ENCODE measurements around the gene ACOT12.

Gene ACOT12

GRCh38 chr5:81336556-81336955, 57.4 kb downstream of the ACOT12 start:
- H3K4me3 ChIP-seq (ENCODE audit: low read depth, low read length) = no peak overlapping the region
- TF ChIP-seq CTCF (IDR thresholded peaks at IDR 0.05; ENCODE audit: control insufficient read depth, extremely low read depth, insufficient read depth) = no peak
- no peak for DNase-seq (ENCODE audit: low read depth)

- TF ChIP-seq CTCF (IDR thresholded peaks at IDR 0.05; ENCODE audit: control insufficient read depth, extremely low read depth, insufficient read depth) = no peak
- no peak for DNase-seq (ENCODE audit: low read depth)
- H3K4me3 ChIP-seq (ENCODE audit: low read depth, low read length) = no peak overlapping the region
Measured at GRCh38 chr5:81335946-81336345, 58.0 kb downstream of the ACOT12 start.

- no peak overlapping the region for H3K4me3 ChIP-seq (ENCODE audit: low read depth, low read length)
- TF ChIP-seq CTCF (IDR thresholded peaks at IDR 0.05; ENCODE audit: control insufficient read depth, extremely low read depth, insufficient read depth) = no peak
- DNase-seq (ENCODE audit: low read depth) = no peak
Measured at GRCh38 chr5:81334304-81335061, 59.5 kb downstream of the ACOT12 start.

GRCh38 chr5:81326554-81326953, 67.4 kb downstream of the ACOT12 start:
- no peak overlapping the region for H3K4me3 ChIP-seq (ENCODE audit: low read depth, low read length)
- no peak for TF ChIP-seq CTCF (IDR thresholded peaks at IDR 0.05; ENCODE audit: control insufficient read depth, extremely low read depth, insufficient read depth)
- DNase-seq (ENCODE audit: low read depth) = no peak

- DNase-seq (ENCODE audit: low read depth) = no peak
- TF ChIP-seq CTCF (IDR thresholded peaks at IDR 0.05; ENCODE audit: control insufficient read depth, extremely low read depth, insufficient read depth) = no peak
- no peak overlapping the region for H3K4me3 ChIP-seq (ENCODE audit: low read depth, low read length)
Measured at GRCh38 chr5:81317536-81317935, 76.4 kb downstream of the ACOT12 start.

- no peak for TF ChIP-seq CTCF (IDR thresholded peaks at IDR 0.05; ENCODE audit: control insufficient read depth, extremely low read depth, insufficient read depth)
- DNase-seq (ENCODE audit: low read depth) = no peak
Measured at GRCh38 chr5:81316571-81316970, 77.4 kb downstream of the ACOT12 start.

GRCh38 chr5:81315830-81316229, 78.1 kb downstream of the ACOT12 start:
- DNase-seq (ENCODE audit: low read depth) = no peak
- TF ChIP-seq CTCF (IDR thresholded peaks at IDR 0.05; ENCODE audit: control insufficient read depth, extremely low read depth, insufficient read depth) = no peak
- H3K4me3 ChIP-seq (ENCODE audit: low read depth, low read length) = no peak overlapping the region

More at GRCh38 chr5:81316571-81316970, 77.4 kb downstream of the ACOT12 start:
- no peak overlapping the region for H3K4me3 ChIP-seq (ENCODE audit: low read depth, low read length)

All from LNCaP clone FGC (cell line).